Mesothelial cell of epicardium (in vitro differentiated cells): ENCODE measurements around the gene MICAL2. TPM values are rescaled to one million over a fixed set of nuclear protein-coding genes. Genes with fewer than 3 reads are reported as not detected.

ENCODE experiments used
- DNase-seq, 2 experiments: peaks; one replicate each; pipeline ENCODE4 v3.0.0; 2021; ENCODE audit warnings: low spot score in 2 of 2; ENCODE audit not compliant: unreplicated experiment in 2 of 2
- H3K27ac Mint-ChIP-seq: 2 replicates; pipeline ENCODE4 v1.8.0; 2021; ENCODE audit warnings: mixed read lengths
- H3K27me3 Mint-ChIP-seq: 2 replicates; pipeline ENCODE4 v1.8.0; 2021; ENCODE audit warnings: low read depth, mixed read lengths
- H3K36me3 Mint-ChIP-seq: 2 replicates; pipeline ENCODE4 v1.8.0; 2021; ENCODE audit warnings: mixed read lengths
- H3K4me1 Mint-ChIP-seq: 2 replicates; pipeline ENCODE4 v1.8.0; 2021; ENCODE audit warnings: mixed read lengths
- H3K4me3 Mint-ChIP-seq: 2 replicates; pipeline ENCODE4 v1.8.0; 2021; ENCODE audit warnings: mild to moderate bottlenecking, moderate library complexity, mixed read lengths
- H3K9me3 Mint-ChIP-seq: 2 replicates; pipeline ENCODE4 v1.8.0; 2021; ENCODE audit warnings: mixed read lengths
- CTCF ChIP-seq: fragments of 200-600 bp; sonication (generic); IDR thresholded peaks from one replicate; pipeline ENCODE4 v1.5.0; 2021; ENCODE audit warnings: antibody characterized with exemption; ENCODE audit not compliant: unreplicated experiment
- total RNA-seq: library from RNA; stranded (reverse); gene quantifications from 3 replicates; pipeline ENCODE4 v1.2.1, GENCODE V29; 2021

The MICAL2 gene
- total RNA-seq, 1 donor from 2014 or later = 15.0 TPM

GRCh38 chr11:12226093-12226492 is 115.7 kb downstream of the MICAL2 start:
- no peak for DNase-seq
- Mint-ChIP-seq H3K4me1 (peaks cover 14% of the 10 kb centered on the region), H3K4me3 (no peak overlapping the region), H3K36me3 (no peaks in the 10 kb centered on the region), H3K27ac (no peak overlapping the region), H3K27me3 (no peaks in the 10 kb centered on the region), H3K9me3 (no peaks in the 10 kb centered on the region)
- TF ChIP-seq CTCF = no peak

GRCh38 chr11:12229450-12230229 is 119.2 kb downstream of the MICAL2 start:
- peaks cover 16% of the 10 kb centered on the region for H3K4me1 Mint-ChIP-seq
- no peak overlapping the region for H3K4me3 Mint-ChIP-seq
- H3K36me3 Mint-ChIP-seq = no peaks in the 10 kb centered on the region
- no peaks in the 10 kb centered on the region for H3K27me3 Mint-ChIP-seq
- no peak overlapping the region for H3K27ac Mint-ChIP-seq
- no peak for DNase-seq
- no peaks in the 10 kb centered on the region for H3K9me3 Mint-ChIP-seq
- TF ChIP-seq CTCF = no peak

GRCh38 chr11:12232160-12232559 is 121.8 kb downstream of the MICAL2 start:
- no peak for DNase-seq
- no peak overlapping the region for H3K27ac Mint-ChIP-seq

GRCh38 chr11:12232817-12233601 is 122.6 kb downstream of the MICAL2 start:
- Mint-ChIP-seq H3K4me1 (peaks cover 20% of the 10 kb centered on the region), H3K9me3 (no peaks in the 10 kb centered on the region), H3K27me3 (no peaks in the 10 kb centered on the region), H3K27ac (no peak overlapping the region), H3K36me3 (no peaks in the 10 kb centered on the region), H3K4me3 (no peak overlapping the region)
- no peak for TF ChIP-seq CTCF
- no peak for DNase-seq

More at GRCh38 chr11:12232160-12232559, 121.8 kb downstream of the MICAL2 start:
- TF ChIP-seq CTCF = no peak
- Mint-ChIP-seq H3K4me1 (peaks cover 21% of the 10 kb centered on the region), H3K36me3 (no peaks in the 10 kb centered on the region), H3K9me3 (no peaks in the 10 kb centered on the region), H3K4me3 (no peak overlapping the region), H3K27me3 (no peaks in the 10 kb centered on the region)

GRCh38 chr11:12233602-12233925 is 123.2 kb downstream of the MICAL2 start:
- TF ChIP-seq CTCF = no peak
- DNase-seq = no peak
- peaks cover 20% of the 10 kb centered on the region for H3K4me1 Mint-ChIP-seq
- no peak overlapping the region for H3K27ac Mint-ChIP-seq
- H3K4me3 Mint-ChIP-seq = no peak overlapping the region
- no peaks in the 10 kb centered on the region for H3K27me3 Mint-ChIP-seq
- H3K9me3 Mint-ChIP-seq = no peaks in the 10 kb centered on the region
- no peaks in the 10 kb centered on the region for H3K36me3 Mint-ChIP-seq
